Jurkat, Clone E6-1 (cell line): ENCODE measurements around the gene GRM2.
"Not testable (repeated sequence)": the region's sequence is repeated elsewhere in the genome, so short reads cannot be mapped to it uniquely, and the experiment has no call there.

ENCODE experiments used
- DNase-seq: peaks from one replicate; pipeline ENCODE4 v3.0.0-alpha.2; 2011; ENCODE audit warnings: low read depth, low spot score
- H3K4me3 ChIP-seq: 2 replicates; pipeline ENCODE4 v1.5.1; 2011; ENCODE audit warnings: mild to moderate bottlenecking, low read length, control low read depth, moderate library complexity

The GRM2 gene

DNA sequence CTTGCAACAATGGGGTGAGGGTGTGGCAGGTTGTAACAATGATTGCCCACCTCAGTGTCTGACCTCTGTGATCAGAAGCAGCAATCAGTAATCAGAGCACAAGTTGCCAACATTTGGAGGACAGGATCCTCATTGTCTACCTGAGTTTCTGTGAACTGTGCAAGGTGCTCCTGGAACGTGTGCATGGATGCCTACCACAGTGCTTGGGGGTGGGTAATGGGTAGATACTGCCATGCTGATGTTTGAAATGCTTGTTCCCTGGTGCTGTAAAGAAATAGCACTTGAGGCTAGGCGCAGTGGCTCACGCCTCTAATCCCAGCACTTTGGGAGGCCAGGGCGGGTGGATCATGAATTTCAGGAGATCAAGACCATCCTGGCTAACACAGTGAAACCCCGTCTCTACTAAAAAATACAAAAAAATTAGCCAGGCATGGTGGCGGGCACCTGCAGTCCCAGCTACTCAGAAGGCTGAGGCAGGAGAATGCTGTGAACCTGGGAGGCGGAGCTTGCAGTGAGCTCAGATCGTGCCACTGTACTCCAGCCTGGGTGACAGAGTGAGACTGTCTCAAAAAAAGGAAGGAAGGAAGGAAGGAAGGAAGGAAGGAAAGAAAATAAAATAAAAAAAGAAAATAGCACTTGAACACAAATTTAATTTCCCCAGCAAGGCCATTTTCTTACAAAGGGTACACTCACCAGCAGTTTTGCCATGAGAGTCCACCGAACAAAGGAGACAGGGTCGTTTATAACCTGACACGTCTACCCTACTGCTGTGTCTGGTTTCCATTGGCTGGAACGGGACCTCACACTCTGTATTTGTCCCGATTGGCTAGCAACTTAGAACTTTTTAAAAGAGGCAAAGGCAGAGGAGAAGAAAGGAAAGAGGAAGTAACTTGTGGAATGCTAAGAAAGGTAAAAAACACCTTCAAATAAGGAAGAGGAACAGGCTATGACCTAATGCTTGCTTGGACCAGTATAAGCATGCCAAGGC lies 47.2 kb downstream of the GRM2 start:
- not testable (repeated sequence) for DNase-seq

DNA sequence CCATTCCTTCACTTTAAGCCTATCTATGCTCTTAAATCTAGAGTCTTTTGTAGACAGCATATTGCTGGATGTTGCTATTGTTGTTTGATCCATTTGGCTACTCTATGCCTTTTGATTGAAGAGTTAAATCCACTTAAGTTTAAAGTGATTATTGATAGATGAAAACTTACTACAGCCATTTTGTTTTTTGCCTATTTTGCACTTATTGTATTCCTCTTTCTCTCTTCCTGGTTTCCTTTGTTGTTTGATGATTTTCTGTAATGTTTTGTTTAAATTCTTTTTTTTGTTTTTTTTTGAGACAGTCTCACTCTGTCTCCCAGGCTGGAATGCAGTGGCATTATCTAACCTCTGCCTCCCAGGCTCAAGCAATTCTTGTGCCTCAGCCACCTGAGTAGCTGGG lies 52.3 kb downstream of the GRM2 start:
- no peak overlapping the region for H3K4me3 ChIP-seq
- no peak for DNase-seq

More for the DNA sequence above, 47.2 kb downstream of the GRM2 start:
- not testable (repeated sequence) for H3K4me3 ChIP-seq
